Measurements from ENCODE around the gene JHY.

The JHY gene

DNA sequence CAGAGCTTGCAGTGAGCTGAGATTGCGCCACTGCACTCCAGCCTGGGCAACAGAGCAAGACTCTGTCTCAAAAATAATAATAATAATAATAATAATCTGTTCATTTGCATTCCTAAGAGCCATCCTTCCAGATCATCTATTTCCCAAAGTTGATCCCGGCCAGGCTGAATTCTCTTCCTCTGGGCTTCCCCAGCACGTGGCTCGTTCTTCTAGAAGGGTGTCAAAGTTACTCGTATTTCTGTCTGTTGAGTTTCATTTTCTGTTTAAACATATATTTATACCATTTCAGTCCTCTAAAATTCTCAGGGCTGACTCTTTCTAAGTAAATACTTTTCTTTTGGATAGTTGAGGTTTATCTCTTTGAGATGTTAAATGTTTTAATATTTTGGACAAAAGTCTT is 4.8 kb upstream of the JHY start:
- Mint-ChIP-seq H3K9me3 (no peaks in the 10 kb centered on the region), H3K36me3 (ENCODE audit: low read depth) (no peaks in the 10 kb centered on the region), H3K4me3 (no peak overlapping the region), H3K27me3 (ENCODE audit: low read depth, poor library complexity) (peaks cover 46% of the 10 kb centered on the region), H3K27ac (no peak overlapping the region), H3K4me1 (no peaks in the 10 kb centered on the region)
- TF ChIP-seq, protein P1, sequence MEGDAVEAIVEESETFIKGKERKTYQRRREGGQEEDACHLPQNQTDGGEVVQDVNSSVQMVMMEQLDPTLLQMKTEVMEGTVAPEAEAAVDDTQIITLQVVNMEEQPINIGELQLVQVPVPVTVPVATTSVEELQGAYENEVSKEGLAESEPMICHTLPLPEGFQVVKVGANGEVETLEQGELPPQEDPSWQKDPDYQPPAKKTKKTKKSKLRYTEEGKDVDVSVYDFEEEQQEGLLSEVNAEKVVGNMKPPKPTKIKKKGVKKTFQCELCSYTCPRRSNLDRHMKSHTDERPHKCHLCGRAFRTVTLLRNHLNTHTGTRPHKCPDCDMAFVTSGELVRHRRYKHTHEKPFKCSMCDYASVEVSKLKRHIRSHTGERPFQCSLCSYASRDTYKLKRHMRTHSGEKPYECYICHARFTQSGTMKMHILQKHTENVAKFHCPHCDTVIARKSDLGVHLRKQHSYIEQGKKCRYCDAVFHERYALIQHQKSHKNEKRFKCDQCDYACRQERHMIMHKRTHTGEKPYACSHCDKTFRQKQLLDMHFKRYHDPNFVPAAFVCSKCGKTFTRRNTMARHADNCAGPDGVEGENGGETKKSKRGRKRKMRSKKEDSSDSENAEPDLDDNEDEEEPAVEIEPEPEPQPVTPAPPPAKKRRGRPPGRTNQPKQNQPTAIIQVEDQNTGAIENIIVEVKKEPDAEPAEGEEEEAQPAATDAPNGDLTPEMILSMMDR (IDR thresholded peaks at IDR 0.05), result no peak
- no peak for DNase-seq

DNA sequence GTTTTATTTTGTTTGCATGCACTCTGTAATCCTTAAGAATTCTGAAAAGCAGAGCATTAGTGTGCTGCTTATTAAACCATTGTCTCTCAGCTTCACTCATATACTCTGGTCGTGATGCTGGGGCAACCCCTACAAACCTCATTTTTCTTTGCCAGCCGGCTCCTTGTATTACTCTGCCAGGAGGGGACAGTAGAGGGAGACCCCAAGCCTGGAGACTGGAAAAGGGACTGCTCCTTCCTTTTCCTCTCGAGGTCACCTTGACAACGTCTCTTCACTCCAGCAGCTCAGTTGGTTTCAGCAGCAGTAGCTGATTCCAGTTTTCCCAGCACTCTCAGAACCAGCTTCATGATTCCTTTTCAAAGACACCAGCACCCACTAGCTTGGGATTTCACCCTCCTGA is 2.8 kb upstream of the JHY start:
- no peaks in the 10 kb centered on the region for H3K36me3 Mint-ChIP-seq (ENCODE audit: low read depth)
- H3K27ac Mint-ChIP-seq, result no peak overlapping the region
- H3K4me3 Mint-ChIP-seq, result no peak overlapping the region
- no peaks in the 10 kb centered on the region for H3K9me3 Mint-ChIP-seq
- H3K4me1 Mint-ChIP-seq, result peaks cover 13% of the 10 kb centered on the region
- no peak for DNase-seq
- TF ChIP-seq, protein P1 (IDR thresholded peaks at IDR 0.05), result peak; percentile 19
- H3K27me3 Mint-ChIP-seq (ENCODE audit: low read depth, poor library complexity), result peaks cover 46% of the 10 kb centered on the region

DNA sequence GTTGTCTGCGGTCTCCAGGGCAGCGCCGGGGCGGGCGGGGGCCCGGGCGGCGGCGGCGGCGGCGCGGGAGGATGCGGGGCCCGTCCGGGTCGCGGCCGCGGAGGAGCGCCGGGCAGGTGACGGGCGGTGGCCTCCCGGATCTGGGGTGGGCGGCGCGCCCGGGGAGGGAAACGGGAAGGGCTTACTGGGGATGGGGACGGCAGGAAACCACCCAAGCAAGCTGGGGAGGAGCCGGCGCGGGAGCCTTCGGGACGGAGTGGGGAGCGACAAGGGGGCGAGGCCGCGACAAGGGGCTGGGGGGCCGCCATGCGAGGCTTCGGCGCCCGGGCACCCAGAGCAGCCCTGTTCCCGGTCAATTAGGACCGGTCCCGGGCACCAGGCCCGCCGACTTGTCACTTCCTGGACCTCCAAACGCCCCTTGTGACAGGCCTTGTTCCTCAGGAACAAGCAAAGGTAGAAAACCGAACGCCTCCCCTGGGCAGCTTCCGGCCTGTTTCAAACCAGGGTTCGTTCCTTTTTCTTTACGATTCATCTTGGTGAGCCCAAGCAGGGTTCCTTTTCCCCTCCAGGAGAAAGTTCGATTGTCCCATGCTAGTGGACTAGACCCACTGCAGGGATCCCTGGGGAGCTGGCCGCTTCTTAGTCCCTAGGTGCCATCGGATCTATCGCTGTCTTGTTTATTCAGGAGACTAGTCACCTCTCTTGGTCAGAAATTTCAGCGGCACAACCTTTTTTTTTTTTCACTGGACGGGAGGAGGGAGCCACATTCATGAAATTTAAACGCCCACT is 492 bp downstream of the JHY start:
- Mint-ChIP-seq H3K4me3 (peak overlapping the region; percentile 86), H3K4me1 (peaks cover 19% of the 10 kb centered on the region), H3K36me3 (ENCODE audit: low read depth) (peaks cover 6% of the 10 kb centered on the region), H3K27ac (no peak overlapping the region), H3K9me3 (no peaks in the 10 kb centered on the region), H3K27me3 (ENCODE audit: low read depth, poor library complexity) (peaks cover 41% of the 10 kb centered on the region)
- TF ChIP-seq, protein P1 (IDR thresholded peaks at IDR 0.05), result no peak
- DNase-seq, result peak; percentile 76

DNA sequence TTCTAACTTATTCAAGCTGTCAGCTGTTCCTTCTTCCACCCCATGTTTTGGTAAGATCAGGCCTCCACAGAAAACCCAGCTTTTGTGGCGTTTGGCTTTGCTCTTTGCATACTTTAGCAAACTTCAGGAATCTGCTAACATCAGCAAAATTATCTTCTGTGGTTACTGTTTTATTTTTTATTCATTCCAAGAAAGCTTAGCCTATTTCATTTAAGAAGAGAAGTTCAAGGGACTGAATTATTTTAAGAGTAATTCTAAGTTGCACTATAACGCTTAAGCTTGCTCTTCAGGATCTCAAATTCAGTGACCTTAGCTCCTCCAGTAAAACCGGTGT is 1.1 kb downstream of the JHY start:
- peaks cover 19% of the 10 kb centered on the region for H3K4me1 Mint-ChIP-seq
- TF ChIP-seq, protein P1 (IDR thresholded peaks at IDR 0.05), result no peak
- no peak for DNase-seq
- H3K4me3 Mint-ChIP-seq, result peak overlapping the region; percentile 86
- H3K9me3 Mint-ChIP-seq, result no peaks in the 10 kb centered on the region
- H3K36me3 Mint-ChIP-seq (ENCODE audit: low read depth), result peaks cover 6% of the 10 kb centered on the region
- peaks cover 40% of the 10 kb centered on the region for H3K27me3 Mint-ChIP-seq (ENCODE audit: low read depth, poor library complexity)
- H3K27ac Mint-ChIP-seq, result no peak overlapping the region

DNA sequence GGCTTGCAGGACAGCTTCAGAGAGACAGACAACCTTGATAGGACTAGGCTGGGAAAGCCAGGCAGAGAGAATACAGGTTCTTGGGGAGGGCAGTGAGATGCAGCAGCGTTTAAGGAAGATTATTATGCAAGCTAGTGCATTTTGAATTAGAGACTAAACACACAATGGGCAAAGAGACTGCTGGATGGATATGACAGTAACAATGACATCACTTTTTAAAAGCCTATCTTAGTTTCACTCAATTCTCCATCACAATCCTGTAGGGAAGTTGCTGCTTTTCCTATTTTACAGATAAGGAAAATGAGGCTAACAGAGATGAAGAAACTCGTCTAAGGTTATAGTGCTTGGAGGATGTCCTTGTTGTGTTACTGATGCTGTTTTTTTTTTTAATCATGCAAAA is 5.6 kb downstream of the JHY start:
- Mint-ChIP-seq H3K36me3 (ENCODE audit: low read depth) (peaks cover 6% of the 10 kb centered on the region), H3K4me3 (no peak overlapping the region), H3K27me3 (ENCODE audit: low read depth, poor library complexity) (peaks cover 4% of the 10 kb centered on the region), H3K27ac (peak overlapping the region; percentile 8), H3K9me3 (no peaks in the 10 kb centered on the region), H3K4me1 (peaks cover 18% of the 10 kb centered on the region)
- DNase-seq, result no peak
- TF ChIP-seq, protein P1 (IDR thresholded peaks at IDR 0.05), result no peak

DNA sequence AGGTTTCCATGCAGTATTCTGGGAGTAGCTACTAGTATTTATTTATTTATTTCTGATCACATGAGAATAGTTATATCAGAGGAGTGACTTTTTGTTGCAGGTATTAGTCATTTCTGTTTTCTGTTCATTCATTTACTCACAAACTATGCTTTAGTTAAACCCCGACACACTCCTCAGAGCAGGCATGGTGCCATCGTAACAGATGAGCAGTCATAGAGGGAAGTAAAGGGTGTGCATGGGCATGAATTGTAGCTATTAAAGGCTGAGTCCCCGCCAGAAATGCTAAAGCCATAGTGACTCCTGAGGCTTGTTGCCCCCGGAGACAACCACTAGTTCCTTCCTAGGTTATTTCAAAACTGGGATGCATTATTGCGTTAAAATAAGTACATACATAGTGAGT is 10.6 kb downstream of the JHY start:
- Mint-ChIP-seq H3K9me3 (no peaks in the 10 kb centered on the region), H3K27me3 (ENCODE audit: low read depth, poor library complexity) (peaks cover 3% of the 10 kb centered on the region), H3K27ac (no peak overlapping the region), H3K4me3 (no peak overlapping the region), H3K36me3 (ENCODE audit: low read depth) (no peaks in the 10 kb centered on the region), H3K4me1 (no peaks in the 10 kb centered on the region)
- DNase-seq, result no peak
- TF ChIP-seq, protein P1 (IDR thresholded peaks at IDR 0.05), result no peak

Measured in nephron progenitor cell (in vitro differentiated cells).